Nephron (organoid): ENCODE data around the gene TNIP1.

Experiments used
- H3K27ac Mint-ChIP-seq, 3 experiments: 2 replicates each; pipeline ENCODE4 v1.8.0; 2020; ENCODE audit warnings: mixed read lengths in 3 of 3, mild to moderate bottlenecking in 2 of 3, moderate library complexity in 1 of 3
- H3K27me3 Mint-ChIP-seq: 2 replicates; pipeline ENCODE4 v1.8.0; 2021; ENCODE audit warnings: low read depth, mild to moderate bottlenecking, moderate library complexity, mixed read lengths
- H3K36me3 Mint-ChIP-seq: 2 replicates; pipeline ENCODE4 v1.8.0; 2020; ENCODE audit warnings: low read depth, mixed read lengths
- H3K4me1 Mint-ChIP-seq: 2 replicates; pipeline ENCODE4 v1.8.0; 2020; ENCODE audit warnings: mixed read lengths
- H3K4me3 Mint-ChIP-seq, 3 experiments: 2 replicates each; pipeline ENCODE4 v1.8.0; 2020; ENCODE audit warnings: mild to moderate bottlenecking in 3 of 3, mixed read lengths in 3 of 3, moderate library complexity in 2 of 3
- H3K9me3 Mint-ChIP-seq: 2 replicates; pipeline ENCODE4 v1.8.0; 2020; ENCODE audit warnings: mixed read lengths
- TF ChIP-seq, protein P1 (sequence below), 3 experiments: fragments of 200-600 bp; sonication (generic); IDR thresholded peaks; one replicate each; pipeline ENCODE4 v1.5.0; 2021; ENCODE audit warnings: antibody characterized with exemption in 3 of 3; ENCODE audit not compliant: unreplicated experiment in 3 of 3

TNIP1 gene

DNA sequence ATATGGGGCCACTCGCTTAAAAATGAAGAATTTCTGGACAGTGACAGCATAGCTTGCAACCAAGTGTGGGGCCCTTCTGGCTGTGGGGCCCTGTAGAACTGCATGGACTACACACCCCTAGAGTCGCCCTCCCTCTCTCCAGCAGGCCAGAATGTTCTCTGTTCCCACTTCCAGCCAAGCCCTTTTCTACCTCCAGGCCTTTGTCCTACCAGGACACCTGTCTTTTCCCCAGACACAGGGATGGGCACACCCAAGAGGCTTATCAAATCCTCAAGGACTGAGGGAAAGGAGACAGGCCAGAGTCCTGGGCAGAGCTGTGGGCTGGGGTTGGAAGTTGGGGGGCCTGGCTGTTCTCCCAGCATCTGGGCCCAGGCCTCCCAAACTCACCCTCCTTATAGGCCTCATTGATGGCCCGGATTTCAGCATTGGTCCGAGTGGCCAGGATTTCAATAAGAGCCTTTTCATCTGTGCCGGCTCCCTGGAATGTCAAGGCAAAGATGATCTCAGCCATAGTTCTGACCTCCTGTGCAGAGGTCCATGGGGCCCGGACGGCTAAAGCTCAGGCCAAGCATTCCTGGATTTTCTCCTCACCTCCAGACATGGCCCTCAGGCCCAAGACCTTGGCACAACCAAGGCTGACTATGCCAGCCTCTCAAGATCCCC is 38.2 kb upstream of the TNIP1 start:
- Mint-ChIP-seq H3K4me3 (no peak overlapping the region), H3K4me1 (peaks cover 11% of the 10 kb centered on the region), H3K9me3 (no peaks in the 10 kb centered on the region), H3K27me3 (no peaks in the 10 kb centered on the region), H3K36me3 (peaks cover 57% of the 10 kb centered on the region), H3K27ac (peak overlapping the region in 1 of 3 experiments; percentile 22)
- TF ChIP-seq, protein P1, sequence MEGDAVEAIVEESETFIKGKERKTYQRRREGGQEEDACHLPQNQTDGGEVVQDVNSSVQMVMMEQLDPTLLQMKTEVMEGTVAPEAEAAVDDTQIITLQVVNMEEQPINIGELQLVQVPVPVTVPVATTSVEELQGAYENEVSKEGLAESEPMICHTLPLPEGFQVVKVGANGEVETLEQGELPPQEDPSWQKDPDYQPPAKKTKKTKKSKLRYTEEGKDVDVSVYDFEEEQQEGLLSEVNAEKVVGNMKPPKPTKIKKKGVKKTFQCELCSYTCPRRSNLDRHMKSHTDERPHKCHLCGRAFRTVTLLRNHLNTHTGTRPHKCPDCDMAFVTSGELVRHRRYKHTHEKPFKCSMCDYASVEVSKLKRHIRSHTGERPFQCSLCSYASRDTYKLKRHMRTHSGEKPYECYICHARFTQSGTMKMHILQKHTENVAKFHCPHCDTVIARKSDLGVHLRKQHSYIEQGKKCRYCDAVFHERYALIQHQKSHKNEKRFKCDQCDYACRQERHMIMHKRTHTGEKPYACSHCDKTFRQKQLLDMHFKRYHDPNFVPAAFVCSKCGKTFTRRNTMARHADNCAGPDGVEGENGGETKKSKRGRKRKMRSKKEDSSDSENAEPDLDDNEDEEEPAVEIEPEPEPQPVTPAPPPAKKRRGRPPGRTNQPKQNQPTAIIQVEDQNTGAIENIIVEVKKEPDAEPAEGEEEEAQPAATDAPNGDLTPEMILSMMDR (IDR thresholded peaks at IDR 0.05; ENCODE audit: unreplicated experiment in 3 of 3) = no peak

DNA sequence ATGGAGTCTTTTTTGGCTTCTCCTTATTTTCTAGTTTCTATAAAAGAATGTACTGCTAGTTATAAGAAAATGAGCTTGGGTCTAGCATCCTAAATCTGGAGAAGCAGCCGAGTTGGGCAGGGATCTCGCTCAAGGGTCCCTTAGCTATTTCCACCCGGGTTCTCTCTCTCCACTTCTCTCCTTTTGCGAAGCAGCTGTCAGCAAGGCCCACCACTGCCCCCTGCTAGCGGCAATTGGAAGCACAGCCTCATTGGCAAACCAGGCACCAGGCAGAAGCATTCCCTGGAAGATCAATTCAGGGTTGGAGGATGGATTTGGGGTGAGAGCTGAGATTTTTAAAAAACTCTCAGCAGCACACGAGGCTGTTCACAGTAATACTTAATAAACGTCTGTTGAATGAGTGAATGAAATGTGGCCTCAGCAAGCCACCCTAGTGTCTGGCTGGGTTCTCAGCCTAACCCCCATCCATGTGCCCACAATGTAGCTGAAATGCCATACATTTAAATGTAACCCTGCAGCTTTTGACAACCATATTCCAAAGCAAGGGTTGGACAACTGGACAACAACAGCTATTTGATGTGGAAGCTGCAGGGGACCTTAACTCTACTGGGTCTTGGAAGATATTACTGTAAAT is 34.6 kb upstream of the TNIP1 start:
- peaks cover 48% of the 10 kb centered on the region for H3K36me3 Mint-ChIP-seq
- TF ChIP-seq, protein P1 (IDR thresholded peaks at IDR 0.05; ENCODE audit: unreplicated experiment in 3 of 3) = peak; percentile 88 to 95 (median 93)
- no peak overlapping the region for H3K4me3 Mint-ChIP-seq
- H3K4me1 Mint-ChIP-seq = no peaks in the 10 kb centered on the region
- no peak overlapping the region for H3K27ac Mint-ChIP-seq
- H3K9me3 Mint-ChIP-seq = no peaks in the 10 kb centered on the region
- H3K27me3 Mint-ChIP-seq = no peaks in the 10 kb centered on the region

DNA sequence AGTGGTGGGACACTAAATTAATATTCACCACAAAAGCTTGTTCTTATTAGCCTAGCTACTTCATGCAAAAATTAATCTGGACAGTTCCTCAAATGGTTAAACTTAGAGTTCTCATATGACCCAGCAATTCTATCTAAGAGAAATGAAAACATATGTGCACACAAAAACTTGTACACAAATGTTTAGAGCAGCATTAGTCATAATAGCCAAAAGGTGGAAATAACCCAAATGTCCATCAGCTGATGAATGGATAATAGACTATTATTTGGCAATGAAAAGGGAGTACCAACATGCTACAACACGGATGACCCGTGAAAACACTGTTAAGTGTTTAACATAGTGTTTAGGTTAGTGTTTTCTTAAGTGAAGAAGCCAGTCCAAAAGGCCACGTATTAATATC is 32.8 kb upstream of the TNIP1 start:
- no peak overlapping the region for H3K4me3 Mint-ChIP-seq
- H3K4me1 Mint-ChIP-seq = no peaks in the 10 kb centered on the region
- TF ChIP-seq, protein P1 (IDR thresholded peaks at IDR 0.05; ENCODE audit: unreplicated experiment in 3 of 3) = no peak
- peaks cover 41% of the 10 kb centered on the region for H3K36me3 Mint-ChIP-seq
- no peaks in the 10 kb centered on the region for H3K9me3 Mint-ChIP-seq
- no peaks in the 10 kb centered on the region for H3K27me3 Mint-ChIP-seq
- no peak overlapping the region for H3K27ac Mint-ChIP-seq

DNA sequence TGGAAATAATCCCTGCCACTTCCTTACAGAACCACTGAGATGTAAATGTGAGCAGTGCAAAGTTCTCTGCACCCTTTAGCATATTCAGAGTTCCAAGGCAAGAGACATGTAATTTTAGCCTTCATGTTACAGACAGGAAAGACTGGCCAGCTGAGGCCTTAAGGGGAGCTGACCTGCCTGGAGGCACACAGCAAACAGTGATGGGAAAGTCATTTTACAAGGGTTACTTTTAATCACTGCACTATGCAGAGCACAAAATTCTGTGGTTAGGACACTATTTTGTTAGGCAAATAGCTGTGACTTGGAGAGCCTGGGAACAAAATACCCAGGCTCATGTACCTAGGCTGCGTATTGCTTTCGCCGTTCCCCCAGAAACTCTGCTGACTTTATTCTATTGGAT is 30.2 kb upstream of the TNIP1 start:
- no peak overlapping the region for H3K4me3 Mint-ChIP-seq
- H3K27ac Mint-ChIP-seq = peak overlapping the region in 2 of 3 experiments; percentile 53 to 76
- peaks cover 46% of the 10 kb centered on the region for H3K36me3 Mint-ChIP-seq
- no peaks in the 10 kb centered on the region for H3K27me3 Mint-ChIP-seq
- no peaks in the 10 kb centered on the region for H3K9me3 Mint-ChIP-seq
- TF ChIP-seq, protein P1 (IDR thresholded peaks at IDR 0.05; ENCODE audit: unreplicated experiment in 3 of 3) = no peak
- H3K4me1 Mint-ChIP-seq = peaks cover 20% of the 10 kb centered on the region

DNA sequence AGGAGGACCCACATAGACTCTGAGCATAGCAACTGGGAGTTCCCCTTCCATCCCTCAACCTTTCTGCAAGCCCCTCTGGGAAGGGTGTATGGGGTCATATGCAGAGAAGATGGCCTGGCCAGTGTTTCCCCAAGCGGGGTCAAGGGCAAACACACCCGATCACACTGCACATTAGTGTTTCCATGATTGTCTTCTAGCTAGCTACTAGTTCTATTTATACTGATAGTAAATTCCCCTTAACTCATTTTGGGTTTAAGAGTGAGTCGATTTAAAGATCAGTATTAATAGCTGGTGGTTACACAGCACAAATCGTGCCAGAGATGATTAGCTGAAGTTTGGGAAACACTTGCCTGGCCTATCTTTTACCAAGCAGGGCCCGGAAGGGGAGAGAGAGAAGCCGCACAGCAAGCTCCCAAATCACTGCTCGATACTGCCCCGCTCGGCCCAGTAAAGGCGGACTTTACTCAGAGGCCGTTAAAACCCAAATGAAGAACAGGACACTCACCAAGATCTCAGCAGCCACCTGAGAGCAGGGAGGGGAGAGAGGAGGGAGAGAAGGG is 29.4 kb upstream of the TNIP1 start:
- no peaks in the 10 kb centered on the region for H3K9me3 Mint-ChIP-seq
- peaks cover 22% of the 10 kb centered on the region for H3K4me1 Mint-ChIP-seq
- H3K27me3 Mint-ChIP-seq = no peaks in the 10 kb centered on the region
- H3K4me3 Mint-ChIP-seq = no peak overlapping the region
- H3K36me3 Mint-ChIP-seq = peaks cover 50% of the 10 kb centered on the region
- TF ChIP-seq, protein P1 (IDR thresholded peaks at IDR 0.05; ENCODE audit: unreplicated experiment in 3 of 3) = no peak
- peak overlapping the region in 2 of 3 experiments; percentile 53 to 76 for H3K27ac Mint-ChIP-seq
